K562 (cell line): ENCODE results near the gene PRRT1. TPM values are rescaled to one million over a fixed set of nuclear protein-coding genes. Genes with fewer than 3 reads are reported as not detected.
A peak's percentile ranks its signal among the peaks of the same experiment; 100 is the strongest.

ENCODE experiments used
- ARNT ChIP-seq, 2 experiments: fragments of 450-650 bp; IDR thresholded peaks; 2 replicates each; pipeline ENCODE4 v1.6.1; 2016; ENCODE audit warnings: mild to moderate bottlenecking in 1 of 2
- ATF3 ChIP-seq, 2 experiments: fragments of 450-650 bp in 1 of 2; sonication (generic) in 1 of 2; formaldehyde crosslinking in 1 of 2; IDR thresholded peaks in 1 of 2; conservative IDR thresholded peaks in 1 of 2; 2 replicates each; pipeline versions ENCODE4 v1.6.1 to v1.8.1; 2016 to 2023; ENCODE audit warnings: mild to moderate bottlenecking in 2 of 2, moderate library complexity in 2 of 2, inconsistent platforms in 1 of 2, missing genetic modification reagents in 1 of 2
- CHCHD3 ChIP-seq: fragments of 250-450 bp; sonication (Bioruptor Pico); IDR thresholded peaks from 2 replicates; pipeline ENCODE4 v2.1.2; 2022; ENCODE audit warnings: mild to moderate bottlenecking
- CSDE1 ChIP-seq, 2 experiments: fragments of 450-650 bp; IDR thresholded peaks; 2 replicates each; pipeline ENCODE4 v1.6.1; 2016; ENCODE audit warnings: mild to moderate bottlenecking in 1 of 2
- LCOR ChIP-seq: sonication (generic); formaldehyde crosslinking; IDR thresholded peaks from 2 replicates; pipeline ENCODE4 v1.8.0; 2022; ENCODE audit warnings: mild to moderate bottlenecking, missing genetic modification reagents
- MLX ChIP-seq, 2 experiments: fragments of 450-650 bp in 1 of 2; sonication (generic) in 1 of 2; formaldehyde crosslinking; conservative IDR thresholded peaks; 2 replicates each; pipeline versions ENCODE4 v1.4.0 to v1.8.1; 2020 to 2022; ENCODE audit warnings: mild to moderate bottlenecking in 1 of 2, missing genetic modification reagents in 1 of 2
- NONO ChIP-seq, 2 experiments: fragments of 200-400 bp in 1 of 2; fragments of 450-650 bp in 1 of 2; formaldehyde crosslinking in 1 of 2; IDR thresholded peaks; 2 replicates each; pipeline ENCODE4 v1.6.1; 2017; ENCODE audit warnings: low read depth in 2 of 2, mild to moderate bottlenecking in 2 of 2, moderate library complexity in 2 of 2, low read length in 1 of 2
- RFX7 ChIP-seq: fragments of 250-450 bp; sonication (Bioruptor Pico); IDR thresholded peaks from 2 replicates; pipeline ENCODE4 v1.5.1; 2021; ENCODE audit warnings: mild to moderate bottlenecking
- SREBF1 ChIP-seq: fragments of 150-350 bp; IDR thresholded peaks from 2 replicates; pipeline ENCODE4 v1.6.1; 2014; ENCODE audit warnings: antibody characterized with exemption, low read depth, low read length, borderline replicate concordance
- THRB ChIP-seq: fragments of 450-650 bp; formaldehyde crosslinking; conservative IDR thresholded peaks from 2 replicates; pipeline ENCODE4 v1.4.0; 2022; ENCODE audit warnings: mild to moderate bottlenecking, missing genetic modification characterization
- ZBTB2 ChIP-seq: fragments of 450-650 bp; IDR thresholded peaks from 2 replicates; pipeline ENCODE4 v1.6.1; 2016; ENCODE audit warnings: antibody characterized with exemption
- ZNF407 ChIP-seq: fragments of 450-650 bp; IDR thresholded peaks from 2 replicates; pipeline ENCODE4 v1.6.1; 2016; ENCODE audit warnings: low read depth
- ZNF444 ChIP-seq: fragments of 250-450 bp; sonication (Bioruptor Pico); IDR thresholded peaks from 2 replicates; pipeline ENCODE4 v1.4.0; 2020; ENCODE audit warnings: mild to moderate bottlenecking, moderate library complexity
- polyA plus RNA-seq, 8 experiments: library from polyadenylated mRNA; depleted of rRNA in 4 of 8; stranded (reverse) in 5 of 8; unstranded in 3 of 8; fragments of >200 nt; fragmentation: Nextera tagmentation in 2 of 8; fragmentation: Illumina TruSeq in 1 of 8; extraction: Ambion mirVana in 2 of 8; extraction: Trizol in 1 of 8; gene quantifications; 2 replicates each; pipeline versions ENCODE4 v1.2.1 to v1.2.3, GENCODE V29; 2011 to 2014; ENCODE audit warnings: inconsistent platforms in 1 of 8, missing spikeins in 1 of 8
- total RNA-seq, 7 experiments: library from RNA; depleted of rRNA in 6 of 7; stranded (reverse); fragments of >200 nt in 6 of 7; fragmentation: Illumina TruSeq in 2 of 7; extraction: Trizol in 2 of 7; gene quantifications; 2 replicates each; pipeline versions ENCODE4 v1.2.1 to v1.2.3, GENCODE V29; 2011 to 2021; ENCODE audit warnings: low replicate concordance in 1 of 7

The PRRT1 gene
- total and polyA plus RNA-seq, 9 of the 15 experiments (the other 6 are each of a cell fraction or from before 2014, with no cell fraction given), result 0.14 to 3.5 (median 0.41) TPM

- 0 out of 2 replicates have a peak, but pooled peaks have one; percentile 53 for TF ChIP-seq ZNF407
- TF ChIP-seq ARNT (IDR thresholded peaks at IDR 0.05), result 0 out of 4 replicates have a peak, but pooled peaks of 1 of the 2 experiments have one; percentile 14
- TF ChIP-seq MLX (CRISPR knock-in tag; conservative IDR thresholded peaks at IDR 0.05), result no peak
- TF ChIP-seq CHCHD3 (CRISPR knock-in tag), result no peak
- no peak for TF ChIP-seq ZBTB2
- no peak for TF ChIP-seq RFX7 (CRISPR knock-in tag)
- no peak for TF ChIP-seq SREBF1
- TF ChIP-seq THRB, result peak; percentile 93
- no peak for TF ChIP-seq NONO (IDR thresholded peaks at IDR 0.05; ENCODE audit: low read depth in 2 of 2, low read length in 1 of 2)
- TF ChIP-seq LCOR (CRISPR knock-in tag), result 0 out of 2 replicates have a peak, but pooled peaks have one; percentile 3
- TF ChIP-seq ZNF444, result no peak
- peak in 1 of 2 experiments; percentile 84; a peak in 2 of 4 replicates for TF ChIP-seq CSDE1 (IDR thresholded peaks at IDR 0.05)
- no peak for TF ChIP-seq ATF3 (IDR thresholded peaks at IDR 0.05)
- TF ChIP-seq ATF3 (CRISPR knock-in tag; conservative IDR thresholded peaks at IDR 0.05), result no peak
Measured at GRCh38 chr6:32176476-32177182, 24.9 kb upstream of the PRRT1 start (continued).
